ENCODE data around the gene DYNC1LI2.

DYNC1LI2 gene

DNA sequence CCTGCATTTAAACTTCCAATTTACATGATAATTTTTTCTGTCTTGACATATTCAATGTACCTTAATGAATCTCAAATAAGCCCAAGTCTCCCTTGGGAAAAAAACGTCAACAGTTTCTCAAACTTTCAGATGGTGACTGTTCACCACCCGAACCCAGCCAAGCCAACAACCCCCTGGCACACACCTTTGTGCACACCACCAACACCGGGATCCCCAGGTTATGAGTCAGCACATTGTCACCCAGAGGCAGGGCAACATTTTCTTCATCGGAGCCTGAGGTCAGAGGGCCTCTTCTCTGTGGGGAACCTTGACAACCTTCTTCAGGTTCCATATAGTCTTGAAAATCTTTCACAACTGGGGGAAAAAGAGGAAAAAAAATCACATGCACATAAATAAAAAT, 15.5 kb downstream of the DYNC1LI2 start:
- no peak for DNase-seq

DNA sequence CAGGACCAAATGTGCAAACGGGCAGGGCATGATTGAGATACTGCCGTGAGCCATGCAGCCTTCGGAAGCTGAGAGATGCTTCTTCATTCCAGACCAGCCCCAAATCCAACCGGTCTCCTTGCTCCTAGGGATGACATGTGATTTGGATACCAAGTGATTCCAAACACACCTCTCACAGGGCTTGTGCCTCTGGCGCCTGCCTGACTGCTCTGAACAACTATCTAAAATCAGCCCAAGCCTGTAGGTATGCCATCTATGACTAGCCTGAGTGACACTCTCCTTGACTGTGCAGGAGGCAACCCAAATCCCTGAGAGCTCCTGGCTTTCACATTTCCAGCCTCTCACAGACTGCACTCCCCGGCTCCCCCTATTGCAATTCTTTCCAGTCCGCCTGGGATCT, 20.3 kb downstream of the DYNC1LI2 start:
- no peak for DNase-seq

DNA sequence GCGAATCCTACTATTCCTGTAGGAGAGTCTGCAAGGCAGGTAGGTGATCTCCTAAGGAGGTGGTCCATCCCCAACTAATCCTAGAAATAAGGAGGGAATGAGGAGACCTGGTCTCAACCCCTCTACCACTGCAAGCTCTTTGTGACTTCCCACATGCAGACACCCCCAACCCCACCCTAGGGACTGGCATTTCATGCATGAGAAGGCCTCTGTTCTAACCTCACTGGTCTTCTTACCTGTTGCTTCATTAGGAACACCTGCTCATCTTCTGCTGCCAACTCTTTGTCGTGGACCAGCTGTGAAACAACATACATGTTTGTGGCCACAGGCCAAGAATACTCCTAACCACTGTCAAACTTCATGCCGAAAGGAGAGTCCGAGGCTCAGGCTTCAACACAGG, 22.6 kb downstream of the DYNC1LI2 start:
- no peak for DNase-seq

DNA sequence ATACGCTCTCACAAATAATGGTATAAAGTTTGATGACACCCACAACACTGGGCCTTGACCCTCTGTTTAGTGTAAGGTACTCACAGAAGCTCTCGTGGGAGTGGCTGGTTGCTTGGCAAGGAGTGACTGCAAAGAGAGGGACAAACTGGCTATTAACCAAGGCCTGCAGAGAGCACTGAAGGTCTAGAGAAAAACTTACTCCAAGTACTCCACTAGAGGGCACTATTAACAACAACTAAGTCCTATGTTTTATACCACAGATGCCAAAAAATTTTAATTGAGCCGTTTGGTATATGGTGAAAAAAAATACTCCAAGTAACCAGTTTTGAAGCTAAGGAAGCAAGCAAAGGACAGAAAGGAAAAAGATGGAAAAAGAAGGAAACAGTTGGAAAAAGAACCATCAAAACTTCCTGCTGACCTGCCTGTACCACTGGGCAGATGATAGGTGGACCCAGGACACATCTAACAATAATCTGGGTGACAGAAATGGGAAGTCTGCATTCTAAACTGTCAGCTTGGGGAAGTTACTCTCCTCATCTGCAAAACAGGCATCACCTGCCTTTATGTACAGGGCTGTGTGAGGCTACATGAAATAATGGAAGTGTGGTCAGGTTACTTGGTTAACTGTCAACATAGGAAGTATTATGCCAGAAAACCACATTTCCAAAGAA, 23.2 kb downstream of the DYNC1LI2 start:
- DNase-seq: peak; percentile 67

DNA sequence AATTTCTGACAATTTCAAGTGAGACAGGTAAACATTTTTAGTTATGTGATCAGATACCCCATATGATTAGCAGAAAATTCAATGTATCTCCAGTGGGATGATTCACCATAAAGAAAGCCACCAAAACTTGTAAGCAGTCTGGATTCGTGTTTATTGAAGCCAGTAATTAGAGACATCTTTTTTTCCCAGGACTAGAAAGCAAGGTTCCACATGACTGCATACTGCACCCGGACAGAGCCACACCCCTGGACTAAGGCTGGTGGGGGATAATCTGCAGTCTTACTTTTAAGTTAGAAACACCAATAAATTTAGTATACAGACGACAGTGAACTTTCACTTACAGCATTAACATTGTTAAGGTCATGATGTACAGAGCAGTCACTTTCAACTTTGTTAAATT, 30.6 kb downstream of the DYNC1LI2 start:
- peak; percentile 56 for DNase-seq

DNA sequence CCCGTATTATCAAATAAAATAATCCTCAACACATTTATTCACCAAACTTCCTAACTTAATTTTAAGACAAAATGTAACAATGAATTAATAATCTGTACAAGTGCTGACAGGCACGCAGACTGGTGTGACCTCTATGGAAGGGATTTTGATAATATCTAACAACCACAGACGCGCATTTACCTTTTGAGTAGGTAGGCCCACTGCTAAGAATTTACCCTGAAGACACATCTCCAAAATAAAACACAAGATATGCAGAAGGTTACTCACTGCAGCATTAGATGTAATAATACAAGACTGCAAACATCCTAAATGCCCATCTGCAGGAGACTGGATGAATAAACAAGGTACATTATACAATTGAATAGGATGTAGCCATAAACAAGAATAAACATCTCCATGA, 32.2 kb downstream of the DYNC1LI2 start:
- no peak for DNase-seq

DNA sequence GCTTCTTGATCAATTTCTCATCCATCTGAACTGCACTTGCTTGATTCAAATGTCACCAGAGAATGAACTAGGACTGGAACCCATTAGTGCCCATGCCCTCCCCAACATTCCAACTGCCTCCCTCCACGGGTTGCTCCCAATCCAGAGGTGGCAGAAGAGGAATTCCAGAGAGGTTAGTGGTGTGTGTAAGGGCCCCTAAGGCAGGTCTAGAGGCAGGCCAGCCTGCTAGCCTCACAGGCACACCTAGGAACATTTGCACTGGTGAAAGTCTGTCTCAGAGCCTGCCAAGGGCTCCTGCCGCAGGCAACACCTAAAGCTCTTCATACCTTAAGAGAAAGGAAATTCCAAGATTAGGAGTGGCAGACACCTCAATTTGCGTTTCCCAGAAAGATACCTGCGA, 33.6 kb downstream of the DYNC1LI2 start:
- no peak for DNase-seq

DNA sequence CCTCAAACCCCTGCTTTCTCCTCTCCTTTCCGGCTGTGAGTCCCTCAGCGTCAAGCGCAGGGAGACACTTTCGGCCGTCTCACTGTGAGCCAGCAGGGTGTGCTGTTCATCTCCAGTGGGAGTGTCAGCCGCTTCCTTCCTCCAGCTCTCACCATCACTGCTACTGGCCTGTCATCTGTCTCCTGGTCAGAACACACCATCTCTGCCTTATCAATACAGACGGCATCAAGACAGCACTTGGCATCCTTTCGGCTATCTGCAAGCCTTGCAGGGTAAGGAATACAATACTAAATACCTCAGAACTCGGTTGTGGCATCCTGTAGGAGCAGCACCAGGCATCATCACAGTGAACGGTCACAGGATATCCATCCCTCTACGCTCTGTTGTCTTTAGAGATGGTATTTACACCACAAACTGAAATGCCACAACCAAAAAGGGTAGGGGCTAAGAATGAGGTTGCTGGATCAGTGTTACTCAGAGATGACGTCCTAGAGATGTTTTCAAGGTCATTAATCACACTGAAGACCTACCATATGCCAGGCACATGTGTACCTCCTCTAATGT, 34.2 kb downstream of the DYNC1LI2 start:
- DNase-seq: peak; percentile 59

DNA sequence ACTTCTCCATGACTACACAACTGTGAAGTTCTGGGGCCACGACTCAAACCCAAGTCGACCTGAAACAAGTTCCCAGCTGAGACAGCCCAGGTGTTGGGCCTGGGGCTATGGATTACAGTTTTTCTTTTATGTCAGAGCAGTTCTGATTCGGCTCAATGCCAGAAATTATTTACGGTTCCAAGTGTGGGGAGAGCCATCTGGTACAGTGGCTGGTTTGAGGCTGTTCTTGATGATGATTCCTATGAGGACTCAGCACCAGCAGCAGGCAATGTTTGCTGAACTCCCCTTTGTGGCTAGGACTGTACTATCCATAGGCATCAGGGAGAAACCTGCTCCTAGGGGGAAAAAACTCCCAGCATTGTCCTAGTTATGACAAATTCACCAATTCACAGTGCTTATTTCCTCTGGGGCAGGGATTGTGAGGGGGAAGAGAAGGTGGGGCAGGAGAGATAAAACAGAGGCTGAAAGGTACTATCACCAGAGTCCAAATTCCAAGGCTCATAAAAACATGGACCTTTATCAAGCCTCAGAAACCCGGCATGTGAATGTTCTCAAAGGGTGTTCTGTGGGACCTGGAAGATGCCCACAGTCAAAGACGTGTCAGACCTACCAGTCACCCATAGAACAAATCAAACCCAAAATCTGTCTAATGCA, 36.6 kb downstream of the DYNC1LI2 start:
- DNase-seq: no peak

DNA sequence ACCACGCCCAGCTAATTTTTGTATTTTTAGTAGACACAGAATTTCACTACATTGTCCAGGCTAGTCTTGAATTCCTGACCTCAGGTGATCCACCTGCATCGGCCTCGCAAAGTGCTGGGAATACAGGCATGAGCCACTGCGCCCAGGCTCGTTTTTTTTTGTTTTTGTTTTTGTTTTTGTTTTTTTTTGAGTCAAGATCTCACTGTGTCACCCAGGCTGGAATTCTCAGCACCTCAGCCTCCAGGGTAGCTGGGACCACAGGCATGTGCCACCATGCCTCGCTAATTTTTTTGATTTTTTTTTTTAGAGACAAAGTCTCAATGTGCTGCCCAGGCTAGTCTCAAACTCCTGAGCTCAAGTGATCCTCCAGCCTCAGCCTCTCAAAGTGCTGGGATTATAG, 37.3 kb downstream of the DYNC1LI2 start:
- DNase-seq: no peak

DNA sequence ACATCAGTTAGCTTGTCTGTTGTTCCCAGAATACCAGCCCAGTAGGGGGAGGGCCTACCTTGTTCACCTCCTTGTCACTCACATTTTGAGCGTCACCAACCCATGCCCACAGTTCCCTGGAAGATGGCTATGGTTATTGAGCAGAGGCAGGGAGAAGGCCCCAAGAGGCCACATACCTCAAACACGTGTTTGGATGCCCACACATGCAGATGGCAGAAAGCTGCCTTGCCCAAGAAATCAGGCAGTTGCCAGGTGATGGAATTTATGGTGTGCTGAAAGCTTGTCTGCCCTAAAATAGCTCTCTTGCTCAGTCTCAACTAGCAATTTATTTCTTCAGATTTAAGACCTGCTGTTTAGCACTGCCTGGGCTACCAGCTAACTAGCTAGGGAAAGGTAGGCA, 38.3 kb downstream of the DYNC1LI2 start:
- no peak for DNase-seq

DNA sequence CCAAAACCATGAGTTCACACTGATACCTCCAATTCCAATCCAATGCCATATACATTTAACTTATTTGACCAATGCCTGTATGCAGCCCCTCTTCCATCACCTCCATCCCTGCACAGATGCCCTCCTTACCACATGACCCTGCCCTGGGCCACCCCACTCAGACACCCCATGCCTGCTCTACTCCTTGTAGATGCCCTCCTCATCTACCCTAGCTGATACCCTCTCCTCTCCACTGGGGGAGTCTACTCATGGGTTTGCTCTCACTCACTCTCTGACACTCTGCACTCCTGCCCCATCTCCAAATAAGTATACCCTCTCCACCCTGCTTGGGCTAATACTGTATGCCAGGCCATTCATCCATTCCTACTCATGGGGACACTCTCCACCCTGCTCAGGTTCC, 38.9 kb downstream of the DYNC1LI2 start:
- no peak for DNase-seq

DNA sequence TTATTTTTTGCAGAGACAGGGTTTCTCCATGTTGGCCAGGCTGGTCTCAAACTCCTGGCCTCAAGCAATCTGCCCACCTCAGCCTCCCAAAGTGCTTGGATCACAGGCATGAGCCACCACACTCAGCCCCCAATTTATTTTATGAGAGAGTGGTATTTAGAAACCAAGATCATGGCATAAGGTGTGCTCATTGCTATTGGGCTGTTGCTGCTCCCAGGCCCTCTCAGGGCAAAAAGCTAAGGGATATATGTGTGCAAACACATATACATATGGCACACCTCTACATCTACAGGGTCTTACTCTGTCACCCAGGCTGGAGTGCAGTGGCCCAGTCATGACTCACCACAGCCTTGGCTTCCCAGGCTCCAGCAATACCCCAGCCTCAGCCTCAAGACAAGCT, 39.8 kb downstream of the DYNC1LI2 start:
- no peak for DNase-seq

DNA sequence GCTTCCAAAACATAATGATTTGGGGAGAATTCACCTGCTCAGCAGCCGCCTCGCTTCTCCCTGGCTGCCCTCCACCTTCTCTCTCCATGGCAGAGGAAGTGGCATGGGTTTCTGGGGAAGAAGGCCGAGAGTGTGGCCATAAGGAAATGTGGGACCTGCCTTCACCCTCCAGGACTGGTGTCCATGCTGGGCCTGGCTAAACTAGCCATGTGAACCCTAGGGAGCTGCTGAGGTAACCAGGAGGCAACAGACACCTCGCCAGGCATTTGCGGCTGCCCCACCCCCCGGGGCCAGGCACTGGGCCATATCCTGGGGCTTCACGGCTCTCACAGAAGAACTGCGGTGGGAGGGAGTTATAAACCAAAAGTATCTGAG, 44.9 kb downstream of the DYNC1LI2 start:
- no peak for DNase-seq

DNA sequence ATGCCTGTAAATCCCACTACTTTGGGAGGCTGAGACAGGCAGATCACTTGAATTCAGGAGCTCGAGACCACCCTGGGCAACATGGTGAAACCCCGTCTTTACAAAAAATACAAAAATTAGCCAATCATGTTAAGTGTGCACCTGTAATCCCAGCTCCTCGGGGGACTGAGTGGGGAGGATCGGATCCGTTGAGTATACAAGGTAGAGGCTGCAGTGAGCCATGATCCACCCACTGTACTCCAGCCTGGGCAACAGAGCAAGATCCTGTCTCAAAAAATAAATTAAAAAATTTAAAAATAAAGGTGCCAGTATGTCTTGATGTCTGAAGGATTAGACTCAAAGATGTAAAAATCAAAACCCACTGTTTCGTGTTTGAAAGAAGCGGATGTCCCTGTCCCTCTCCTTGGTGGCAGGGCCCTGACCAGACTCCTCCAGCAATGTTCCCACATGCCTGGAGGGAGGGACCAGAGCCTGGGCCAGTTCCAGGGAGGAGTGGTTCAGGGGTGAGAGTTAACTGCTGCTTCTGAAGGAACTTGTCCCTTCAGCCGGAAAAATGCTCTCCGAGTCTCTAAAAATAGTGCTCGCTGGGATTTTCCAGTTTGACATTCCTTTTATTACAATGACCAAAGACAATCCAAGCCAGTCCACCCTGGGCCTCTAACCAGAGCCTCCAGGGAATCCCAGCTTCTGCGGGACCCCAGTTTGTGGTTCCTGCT, 45.5 kb downstream of the DYNC1LI2 start:
- DNase-seq: peak; percentile 70

DNA sequence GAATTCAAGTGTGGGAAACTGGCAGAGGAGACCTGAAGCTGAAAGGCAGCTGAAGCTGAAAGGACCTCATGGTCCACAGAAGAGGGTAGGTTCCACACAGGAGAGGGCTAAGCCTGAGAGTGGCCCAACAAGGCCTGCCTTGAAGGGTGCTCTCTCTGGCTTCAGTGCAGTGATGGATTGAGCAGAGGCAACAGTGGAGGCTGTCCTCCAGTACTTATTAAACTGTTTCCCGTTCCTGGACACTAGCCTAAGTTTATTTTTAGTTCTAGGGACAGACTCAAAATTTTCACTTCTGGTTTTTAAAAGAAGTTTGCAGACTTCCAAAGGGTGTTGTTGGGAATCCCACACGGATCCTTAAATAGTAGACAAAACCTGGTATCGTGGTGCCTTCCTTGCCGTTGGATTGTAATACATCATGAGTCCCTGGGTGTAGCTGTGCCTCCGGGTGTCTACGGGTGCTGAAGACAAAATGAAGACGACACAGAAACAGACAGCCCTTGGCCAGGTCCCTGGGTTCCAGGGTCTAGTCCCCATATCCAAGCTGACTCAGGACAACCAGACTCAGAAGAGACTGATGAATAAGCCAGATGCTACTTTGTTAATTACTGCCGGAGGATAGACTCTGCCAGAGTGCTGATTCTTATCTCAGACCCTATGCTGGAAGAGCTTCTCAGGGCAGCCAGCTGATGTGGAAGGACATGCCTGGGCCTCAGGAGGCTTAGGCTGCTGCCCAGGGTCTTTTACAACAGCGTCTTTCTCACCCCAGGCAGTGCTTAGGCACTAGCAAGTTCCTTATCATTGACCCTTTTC, 47.8 kb downstream of the DYNC1LI2 start:
- no peak for DNase-seq

DNA sequence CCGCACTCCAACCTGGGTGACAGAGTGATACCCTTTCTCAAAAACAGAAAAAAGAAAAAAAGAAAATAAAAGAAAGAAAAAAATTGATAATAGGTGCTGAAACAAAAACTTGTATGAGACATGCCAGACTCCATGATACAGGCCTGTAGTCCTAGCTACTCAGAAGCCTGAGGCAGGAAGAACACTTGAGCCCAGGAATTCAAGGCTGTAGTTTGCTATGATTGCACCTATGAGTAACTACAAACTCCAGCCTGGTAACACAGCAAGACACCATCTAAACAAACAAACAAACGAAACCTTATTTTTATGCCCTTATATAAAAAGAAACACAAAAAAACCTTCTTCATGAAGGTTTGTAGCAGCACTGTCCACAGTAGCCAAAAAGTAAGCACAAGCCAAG, 49.9 kb downstream of the DYNC1LI2 start:
- DNase-seq: no peak

DNA sequence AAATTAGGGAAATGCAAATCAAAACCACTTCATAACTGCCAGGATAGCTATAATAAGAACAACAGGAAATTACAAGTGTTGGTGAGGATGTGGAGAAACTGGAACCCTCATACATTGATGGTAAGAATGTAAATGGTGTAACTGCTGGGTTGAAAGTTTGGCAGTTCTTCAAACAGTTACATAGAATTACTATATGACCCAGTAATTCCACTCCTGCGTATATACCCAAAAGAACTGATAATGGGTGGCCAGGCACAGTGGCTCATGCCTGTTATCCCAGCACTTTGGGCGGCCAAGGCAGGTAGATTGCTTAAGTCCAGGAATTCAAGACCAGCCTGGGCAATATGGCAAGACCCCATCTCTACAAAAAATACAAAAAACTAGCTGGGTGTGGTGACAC, 50.4 kb downstream of the DYNC1LI2 start:
- DNase-seq: no peak

DNA sequence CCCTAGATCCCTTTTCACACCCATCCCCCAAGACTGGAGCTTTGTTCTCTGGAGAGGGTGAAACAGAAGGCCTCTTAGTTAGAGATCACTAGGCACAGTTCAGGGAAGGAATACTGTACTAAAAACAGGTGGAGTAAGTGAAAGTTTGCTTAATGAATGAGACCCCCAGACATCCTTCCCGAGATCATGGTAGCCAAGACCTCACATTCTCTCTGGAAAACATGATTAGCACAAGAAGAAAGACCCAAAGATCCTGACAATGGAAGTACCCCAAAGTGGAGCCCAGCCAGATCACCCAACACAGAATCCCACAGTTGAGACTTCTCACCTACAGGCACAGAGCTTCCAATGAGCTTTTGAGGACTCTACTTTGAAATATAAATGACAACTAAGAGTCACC, 51.5 kb downstream of the DYNC1LI2 start:
- no peak for DNase-seq

DNA sequence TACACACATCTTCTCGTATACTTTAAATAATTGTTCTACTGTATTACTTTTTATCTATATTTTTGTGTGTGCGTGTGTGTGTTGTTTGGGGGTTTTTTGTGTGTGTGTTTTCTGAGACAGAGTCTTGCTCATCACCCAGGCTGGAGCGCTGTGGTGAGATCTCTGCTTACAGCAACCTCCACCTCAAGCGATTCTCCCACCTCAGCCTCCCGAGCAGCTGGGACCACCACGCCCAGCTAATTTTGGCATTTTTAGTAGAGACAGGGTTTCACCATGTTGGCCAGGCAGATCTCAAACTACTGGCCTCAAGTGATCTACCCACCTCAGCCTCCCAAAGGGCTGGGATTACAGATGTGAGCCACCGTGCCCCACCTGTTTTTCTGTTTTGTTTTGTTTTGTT, 53.4 kb downstream of the DYNC1LI2 start:
- DNase-seq: no peak

DNA sequence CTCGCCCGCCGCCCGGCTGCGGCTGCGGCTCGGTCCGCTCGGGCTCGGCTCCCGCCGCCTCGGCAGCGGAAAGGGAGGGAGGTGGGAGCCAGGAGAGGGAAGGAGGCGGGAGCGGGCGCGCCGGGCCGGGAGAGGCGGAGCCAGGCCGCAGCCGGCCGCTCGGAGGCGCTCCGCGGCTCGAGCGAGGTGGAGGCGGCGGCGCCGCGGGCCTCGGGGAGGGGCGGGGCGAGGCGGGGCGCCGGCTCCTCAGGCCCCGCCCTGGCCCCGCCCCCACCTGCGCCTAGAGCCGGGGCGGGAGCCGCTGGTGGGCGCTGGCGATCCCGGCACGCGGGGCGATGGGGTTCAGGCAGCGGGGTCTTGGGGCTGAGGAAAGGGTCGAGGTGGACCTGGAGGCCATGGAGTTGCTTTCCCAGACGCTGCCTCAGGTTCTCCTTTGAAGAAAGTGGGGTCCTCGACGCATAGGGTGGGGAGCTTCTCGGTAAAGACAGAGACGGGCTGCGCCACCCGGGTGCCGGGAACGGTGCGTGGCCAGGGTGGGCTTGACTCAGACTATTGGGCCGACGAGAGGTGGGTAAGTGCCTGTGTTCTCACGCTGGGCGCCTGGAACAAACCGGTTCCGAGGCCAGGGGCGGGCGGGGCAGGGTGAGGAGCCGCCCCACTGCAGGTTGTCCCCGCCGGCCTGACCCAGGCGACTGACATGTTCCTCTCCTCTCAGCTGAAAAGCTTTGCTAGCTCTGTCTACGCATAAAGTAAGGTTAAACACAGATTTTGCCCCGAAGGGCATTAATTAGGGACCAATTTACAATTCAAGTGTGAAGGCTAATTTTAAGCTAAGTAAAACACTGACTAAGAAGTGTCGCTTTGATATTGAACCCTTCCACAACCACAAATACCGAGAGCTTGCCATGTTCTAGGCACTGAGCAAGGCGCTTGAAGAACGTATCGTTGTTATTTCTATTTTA, 54.5 kb downstream of the DYNC1LI2 start, which contains the start of gene CMTM4:
Gene CMTM4, minus strand, starts transcription at position 75 of the 962 bp plus-strand sequence. CDS start 218 bp downstream, outside the sequence.
- DNase-seq: peak; percentile 89

Data from fibroblast of skin of back (primary cell).